GM12878 (cell line): ENCODE measurements around the gene TMEM11. TPM values are rescaled to one million over a fixed set of nuclear protein-coding genes. Genes with fewer than 3 reads are reported as not detected.

ENCODE experiments used
- ATAC-seq: fragments of 200-7000 bp; cut with Tn5 transposase; 3 replicates; pipeline ENCODE4 v1.9.1; 2020; ENCODE audit warnings: mild to moderate bottlenecking, moderate library complexity
- BruUV-seq: library from RNA; stranded (reverse); fragments of 400-500 nt; replicated peaks from 2 replicates; lab custom pipeline; 2021; lab: Mats Ljungman, UMichigan
- CTCF ChIA-PET: fragments of 300-600 bp; sonication (Branson Sonifier 250); formaldehyde crosslinking; extraction: SDS; loops from one replicate; lab custom pipeline; 2021; ENCODE audit warnings: inconsistent platforms; lab: Yijun Ruan, JAX
- POLR2A ChIA-PET: fragments of 350-600 bp; formaldehyde crosslinking; extraction: SDS; loops from one replicate; lab custom pipeline; 2021; ENCODE audit warnings: inconsistent platforms; lab: Charles Lee
- RAD21 ChIA-PET: fragments of 300-600 bp; sonication (Branson Sonifier 250); formaldehyde crosslinking; loops from one replicate; lab custom pipeline; 2023; ENCODE audit warnings: antibody characterized with exemption; ENCODE audit not compliant: unreplicated experiment; lab: Charles Lee
- SMC1A ChIA-PET: fragments of 300-600 bp; sonication (Branson Sonifier 250); formaldehyde crosslinking; loops from one replicate; lab custom pipeline; 2023; ENCODE audit not compliant: unreplicated experiment, uncharacterized antibody; lab: Charles Lee
- DNase-seq: peaks from one replicate; pipeline ENCODE4 v3.0.0-alpha.2; 2011; ENCODE audit warnings: low read depth, low spot score
- FAIRE-seq: peaks from 3 replicates; lab custom pipeline; 2011; peaks lifted over from hg19 to GRCh38; lab: Jason Lieb, UNC
- H2AFZ ChIP-seq: 2 replicates; pipeline ENCODE4 v1.6.0; 2011; ENCODE audit warnings: low read depth, low read length, control low read depth; ENCODE audit not compliant: control insufficient read depth
- H3K27ac ChIP-seq: 2 replicates; pipeline ENCODE4 v1.5.1; 2011; ENCODE audit warnings: control low read depth; ENCODE audit not compliant: control insufficient read depth, insufficient read depth
- H3K27me3 ChIP-seq, 2 experiments: replicated peaks in 1 of 2; 2 replicates each; pipeline versions ENCODE4 v1.6.0 to v1.6.1; 2011; ENCODE audit warnings: low read length in 1 of 2; ENCODE audit not compliant: control insufficient read depth in 2 of 2, insufficient read depth in 2 of 2
- H3K36me3 ChIP-seq, 2 experiments: 2 replicates each; pipeline ENCODE4 v1.5.1; 2011; ENCODE audit warnings: low read length in 1 of 2; ENCODE audit not compliant: control insufficient read depth in 2 of 2, insufficient read depth in 2 of 2
- H3K4me1 ChIP-seq: 2 replicates; pipeline ENCODE4 v1.6.1; 2011; ENCODE audit warnings: mild to moderate bottlenecking, low read length, moderate library complexity, mixed read lengths; ENCODE audit not compliant: control insufficient read depth, insufficient read depth
- H3K4me2 ChIP-seq: 2 replicates; pipeline ENCODE4 v1.6.0; 2011; ENCODE audit warnings: control low read depth; ENCODE audit not compliant: control insufficient read depth, insufficient read depth
- H3K4me3 ChIP-seq: fragments of 200-600 bp; sonication (generic); 2 replicates; pipeline ENCODE4 v1.5.1; 2016
- H3K79me2 ChIP-seq: 2 replicates; pipeline ENCODE4 v1.6.0; 2011; ENCODE audit warnings: low read length; ENCODE audit not compliant: control insufficient read depth, insufficient read depth
- H3K9ac ChIP-seq: 2 replicates; pipeline ENCODE4 v1.8.0; 2011; ENCODE audit warnings: low read length, control low read depth, mixed read lengths; ENCODE audit not compliant: control insufficient read depth, insufficient read depth
- H3K9me3 ChIP-seq: replicated peaks from 3 replicates; pipeline ENCODE4 v1.5.1; 2011; ENCODE audit warnings: mild to moderate bottlenecking, low read length; ENCODE audit not compliant: control insufficient read depth, insufficient read depth
- H4K20me1 ChIP-seq: 2 replicates; pipeline ENCODE4 v1.6.0; 2011; ENCODE audit not compliant: control insufficient read depth, insufficient read depth
- BACH1 ChIP-seq: fragments of 450-650 bp; IDR thresholded peaks from 2 replicates; pipeline ENCODE4 v1.6.1; 2017; ENCODE audit warnings: mild to moderate bottlenecking, borderline replicate concordance
- BMI1 ChIP-seq: fragments of 450-650 bp; IDR thresholded peaks from 2 replicates; pipeline ENCODE4 v1.6.1; 2016; ENCODE audit warnings: mild to moderate bottlenecking, moderate library complexity, borderline replicate concordance
- CHD1 ChIP-seq: IDR thresholded peaks from 2 replicates; pipeline ENCODE4 v1.6.1; 2012; ENCODE audit warnings: low read depth, low read length, improper control_type of control experiment
- EZH2 ChIP-seq: IDR thresholded peaks from 2 replicates; pipeline ENCODE4 v1.6.1; 2012; ENCODE audit warnings: low read depth, mild to moderate bottlenecking, control low read depth, inconsistent platforms, low read length, borderline replicate concordance; ENCODE audit not compliant: control insufficient read depth
- KDM1A ChIP-seq: fragments of 200-600 bp; sonication (generic); IDR thresholded peaks from 2 replicates; pipeline ENCODE4 v1.6.1; 2016; ENCODE audit warnings: borderline replicate concordance
- MEF2B ChIP-seq: fragments of 450-650 bp; IDR thresholded peaks from 2 replicates; pipeline ENCODE4 v1.6.1; 2018; ENCODE audit warnings: mild to moderate bottlenecking, moderate library complexity; ENCODE audit not compliant: partially characterized antibody, poor library complexity, severe bottlenecking
- MTA3 ChIP-seq: IDR thresholded peaks from 2 replicates; pipeline ENCODE4 v1.6.1; 2012; ENCODE audit warnings: low read length, inconsistent platforms, borderline replicate concordance
- PML ChIP-seq: IDR thresholded peaks from 2 replicates; pipeline ENCODE4 v1.6.1; 2012; ENCODE audit warnings: low read length, inconsistent platforms
- POLR2A ChIP-seq: IDR thresholded peaks from 2 replicates; pipeline ENCODE4 v1.6.1; 2011; ENCODE audit warnings: low read depth, mild to moderate bottlenecking, low read length
- RAD21 ChIP-seq: IDR thresholded peaks from 2 replicates; pipeline ENCODE4 v1.6.1; 2011; ENCODE audit warnings: mild to moderate bottlenecking, low read depth, low read length, moderate library complexity; ENCODE audit not compliant: insufficient read depth
- SIN3A ChIP-seq: IDR thresholded peaks from 2 replicates; pipeline ENCODE4 v1.6.1; 2012; ENCODE audit warnings: low read depth, low read length, improper control_type of control experiment
- SP1 ChIP-seq: IDR thresholded peaks from one replicate; pipeline ENCODE4 v1.6.1; 2011; ENCODE audit warnings: low read depth, low read length
- TCF12 ChIP-seq: IDR thresholded peaks from 2 replicates; pipeline ENCODE4 v1.6.1; 2011; ENCODE audit warnings: low read depth, mild to moderate bottlenecking, low read length
- ZNF622 ChIP-seq: fragments of 450-650 bp; IDR thresholded peaks from 2 replicates; pipeline ENCODE4 v1.6.1; 2017; ENCODE audit warnings: mild to moderate bottlenecking, inconsistent platforms
- WGBS: methylation state at CpG from one replicate; pipeline ENCODE4 v1.1.6; 2016; ENCODE audit warnings: low lambda C conversion rate; ENCODE audit not compliant: insufficient replicate concordance, insufficient coverage; ENCODE audit errors: missing lambda C conversion rate; 5-methylcytosine and 5-hydroxymethylcytosine counted together
- in situ Hi-C: fragments of 300-500 bp; cut with MboI; formaldehyde crosslinking; loops from 9 replicates; pipeline ENCODE4 v1.14.3; 2018; ENCODE audit warnings: mixed read lengths
- intact Hi-C: fragments of 100-400 bp; cut with micrococcal nuclease; formaldehyde crosslinking; loops from one replicate; pipeline ENCODE4 v1.14.2; 2022; ENCODE audit not compliant: unreplicated experiment
- polyA plus RNA-seq, 11 experiments: library from polyadenylated mRNA; depleted of rRNA in 4 of 11; unstranded in 6 of 11; stranded (reverse) in 5 of 11; fragments of >200 nt; fragmentation: Nextera tagmentation in 4 of 11; fragmentation: Illumina TruSeq in 1 of 11; extraction: Ambion mirVana in 4 of 11; extraction: Trizol in 1 of 11; gene quantifications; 1 replicate in 1 of 11; 2 replicates in 10 of 11; pipeline versions ENCODE4 v1.2.1 to v1.2.3, GENCODE V29; 2011 to 2016; ENCODE audit warnings: inconsistent platforms in 2 of 11, missing spikeins in 2 of 11, low read depth in 1 of 11
- total RNA-seq, 4 experiments: library from RNA; depleted of rRNA in 3 of 4; stranded (reverse); fragments of >200 nt in 3 of 4; fragmentation: Illumina TruSeq in 1 of 4; extraction: Trizol in 1 of 4; gene quantifications; 2 replicates each; pipeline versions ENCODE4 v1.2.1 to v1.2.3, GENCODE V29; 2013 to 2021
- TF ChIP-seq, protein P1 (sequence below): IDR thresholded peaks from 2 replicates; pipeline ENCODE4 v1.6.1; 2011; ENCODE audit warnings: borderline replicate concordance, low read depth, mild to moderate bottlenecking, moderate library complexity, mixed read lengths, low read length; ENCODE audit not compliant: insufficient read depth; ENCODE audit errors: extremely low read length
- TF ChIP-seq, protein P2 (sequence below): fragments of 450-650 bp; IDR thresholded peaks from 2 replicates; pipeline ENCODE4 v1.6.1; 2018; ENCODE audit warnings: mild to moderate bottlenecking, low read depth, moderate library complexity; ENCODE audit not compliant: partially characterized antibody
- TF ChIP-seq, protein P3 (sequence below): fragments of 450-650 bp; formaldehyde crosslinking; IDR thresholded peaks from 2 replicates; pipeline ENCODE4 v1.5.0; 2022; ENCODE audit warnings: mild to moderate bottlenecking, missing genetic modification characterization
- TF ChIP-seq, protein P4 (sequence below): IDR thresholded peaks from 2 replicates; pipeline ENCODE4 v1.6.1; 2011; ENCODE audit warnings: low read depth, mild to moderate bottlenecking, low read length, moderate library complexity, borderline replicate concordance; ENCODE audit errors: extremely low read depth

The TMEM11 gene
- total and polyA plus RNA-seq, 10 of the 15 experiments (the other 5 are each of a cell fraction or from before 2014, with no cell fraction given) = 14.4 to 63.4 (median 27.2) TPM

DNA sequence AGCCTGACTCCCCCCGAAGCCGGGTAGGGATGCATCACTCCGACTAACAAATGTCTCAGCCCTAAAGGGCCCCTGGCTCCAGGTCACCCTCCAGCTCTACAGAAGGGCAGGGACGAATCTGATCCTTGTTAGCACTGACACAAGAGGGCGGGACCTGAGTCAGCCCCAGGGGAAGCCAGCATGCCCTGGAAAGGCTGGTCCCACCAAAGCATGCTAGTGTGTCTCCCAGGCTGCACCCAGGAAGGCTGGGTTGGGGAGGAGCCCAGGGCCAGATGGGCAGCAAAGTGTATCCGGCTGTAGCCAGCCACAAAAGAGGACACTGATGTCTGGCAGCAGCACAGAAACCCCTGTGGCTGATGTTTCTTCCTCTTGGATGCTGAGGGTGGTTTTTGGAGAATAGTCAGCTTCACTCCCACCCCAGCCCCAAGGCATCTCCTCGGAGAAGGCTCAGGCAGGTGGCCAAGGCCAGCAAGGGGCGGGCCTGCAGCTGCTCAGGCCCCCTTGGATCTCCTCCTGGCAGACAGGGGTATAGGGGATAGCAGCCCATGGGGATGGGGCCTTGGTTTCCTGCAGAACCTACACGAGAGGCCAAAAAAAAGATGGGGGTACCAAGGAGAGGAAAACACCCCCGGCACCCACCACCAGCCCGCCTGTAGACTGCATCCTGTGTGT, 28.2 kb upstream of the TMEM11 start:
- no peak overlapping the region for H2AFZ ChIP-seq
- intact Hi-C loops = no loop called here
- TF ChIP-seq KDM1A = no peak
- TF ChIP-seq, protein P1, sequence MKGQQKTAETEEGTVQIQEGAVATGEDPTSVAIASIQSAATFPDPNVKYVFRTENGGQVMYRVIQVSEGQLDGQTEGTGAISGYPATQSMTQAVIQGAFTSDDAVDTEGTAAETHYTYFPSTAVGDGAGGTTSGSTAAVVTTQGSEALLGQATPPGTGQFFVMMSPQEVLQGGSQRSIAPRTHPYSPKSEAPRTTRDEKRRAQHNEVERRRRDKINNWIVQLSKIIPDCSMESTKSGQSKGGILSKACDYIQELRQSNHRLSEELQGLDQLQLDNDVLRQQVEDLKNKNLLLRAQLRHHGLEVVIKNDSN = no peak
- no peak for TF ChIP-seq RAD21
- no peak for TF ChIP-seq TCF12
- TF ChIP-seq BMI1 = no peak
- TF ChIP-seq PML = no peak
- TF ChIP-seq CHD1 = no peak
- no peak for TF ChIP-seq SP1
- TF ChIP-seq POLR2A = no peak
- no peak for TF ChIP-seq SIN3A
- TF ChIP-seq, protein P2, sequence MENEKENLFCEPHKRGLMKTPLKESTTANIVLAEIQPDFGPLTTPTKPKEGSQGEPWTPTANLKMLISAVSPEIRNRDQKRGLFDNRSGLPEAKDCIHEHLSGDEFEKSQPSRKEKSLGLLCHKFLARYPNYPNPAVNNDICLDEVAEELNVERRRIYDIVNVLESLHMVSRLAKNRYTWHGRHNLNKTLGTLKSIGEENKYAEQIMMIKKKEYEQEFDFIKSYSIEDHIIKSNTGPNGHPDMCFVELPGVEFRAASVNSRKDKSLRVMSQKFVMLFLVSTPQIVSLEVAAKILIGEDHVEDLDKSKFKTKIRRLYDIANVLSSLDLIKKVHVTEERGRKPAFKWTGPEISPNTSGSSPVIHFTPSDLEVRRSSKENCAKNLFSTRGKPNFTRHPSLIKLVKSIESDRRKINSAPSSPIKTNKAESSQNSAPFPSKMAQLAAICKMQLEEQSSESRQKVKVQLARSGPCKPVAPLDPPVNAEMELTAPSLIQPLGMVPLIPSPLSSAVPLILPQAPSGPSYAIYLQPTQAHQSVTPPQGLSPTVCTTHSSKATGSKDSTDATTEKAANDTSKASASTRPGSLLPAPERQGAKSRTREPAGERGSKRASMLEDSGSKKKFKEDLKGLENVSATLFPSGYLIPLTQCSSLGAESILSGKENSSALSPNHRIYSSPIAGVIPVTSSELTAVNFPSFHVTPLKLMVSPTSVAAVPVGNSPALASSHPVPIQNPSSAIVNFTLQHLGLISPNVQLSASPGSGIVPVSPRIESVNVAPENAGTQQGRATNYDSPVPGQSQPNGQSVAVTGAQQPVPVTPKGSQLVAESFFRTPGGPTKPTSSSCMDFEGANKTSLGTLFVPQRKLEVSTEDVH = no peak
- no peak for TF ChIP-seq MEF2B
- TF ChIP-seq, protein P3, sequence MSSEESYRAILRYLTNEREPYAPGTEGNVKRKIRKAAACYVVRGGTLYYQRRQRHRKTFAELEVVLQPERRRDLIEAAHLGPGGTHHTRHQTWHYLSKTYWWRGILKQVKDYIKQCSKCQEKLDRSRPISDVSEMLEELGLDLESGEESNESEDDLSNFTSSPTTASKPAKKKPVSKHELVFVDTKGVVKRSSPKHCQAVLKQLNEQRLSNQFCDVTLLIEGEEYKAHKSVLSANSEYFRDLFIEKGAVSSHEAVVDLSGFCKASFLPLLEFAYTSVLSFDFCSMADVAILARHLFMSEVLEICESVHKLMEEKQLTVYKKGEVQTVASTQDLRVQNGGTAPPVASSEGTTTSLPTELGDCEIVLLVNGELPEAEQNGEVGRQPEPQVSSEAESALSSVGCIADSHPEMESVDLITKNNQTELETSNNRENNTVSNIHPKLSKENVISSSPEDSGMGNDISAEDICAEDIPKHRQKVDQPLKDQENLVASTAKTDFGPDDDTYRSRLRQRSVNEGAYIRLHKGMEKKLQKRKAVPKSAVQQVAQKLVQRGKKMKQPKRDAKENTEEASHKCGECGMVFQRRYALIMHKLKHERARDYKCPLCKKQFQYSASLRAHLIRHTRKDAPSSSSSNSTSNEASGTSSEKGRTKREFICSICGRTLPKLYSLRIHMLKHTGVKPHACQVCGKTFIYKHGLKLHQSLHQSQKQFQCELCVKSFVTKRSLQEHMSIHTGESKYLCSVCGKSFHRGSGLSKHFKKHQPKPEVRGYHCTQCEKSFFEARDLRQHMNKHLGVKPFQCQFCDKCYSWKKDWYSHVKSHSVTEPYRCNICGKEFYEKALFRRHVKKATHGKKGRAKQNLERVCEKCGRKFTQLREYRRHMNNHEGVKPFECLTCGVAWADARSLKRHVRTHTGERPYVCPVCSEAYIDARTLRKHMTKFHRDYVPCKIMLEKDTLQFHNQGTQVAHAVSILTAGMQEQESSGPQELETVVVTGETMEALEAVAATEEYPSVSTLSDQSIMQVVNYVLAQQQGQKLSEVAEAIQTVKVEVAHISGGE (CRISPR knock-in tag) = no peak
- TF ChIP-seq BACH1 = no peak
- TF ChIP-seq, protein P4, sequence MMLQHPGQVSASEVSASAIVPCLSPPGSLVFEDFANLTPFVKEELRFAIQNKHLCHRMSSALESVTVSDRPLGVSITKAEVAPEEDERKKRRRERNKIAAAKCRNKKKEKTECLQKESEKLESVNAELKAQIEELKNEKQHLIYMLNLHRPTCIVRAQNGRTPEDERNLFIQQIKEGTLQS = no peak
- TF ChIP-seq ZNF622 = no peak
- TF ChIP-seq MTA3 = no peak
- no peak for TF ChIP-seq EZH2
- SMC1A ChIA-PET = no interaction called here
- H4K20me1 ChIP-seq = no peaks in the 10 kb centered on the region
- H3K9me3 ChIP-seq = no peaks in the 10 kb centered on the region
- H3K79me2 ChIP-seq = no peaks in the 10 kb centered on the region
- RAD21 ChIA-PET = no interaction called here
- POLR2A ChIA-PET = no interaction called here
- in situ Hi-C loops = no loop called here
- H3K9ac ChIP-seq = no peak overlapping the region
- ATAC-seq (no peak), FAIRE-seq (no peak), DNase-seq (no peak)
- no peak overlapping the region for H3K27ac ChIP-seq
- H3K4me3 ChIP-seq = no peak overlapping the region
- no peaks in the 10 kb centered on the region for H3K4me1 ChIP-seq
- BruUV-seq = no TSS peak
- H3K4me2 ChIP-seq = no peak overlapping the region
- H3K27me3 ChIP-seq = no peaks in the 10 kb centered on the region
- CTCF ChIA-PET = no interaction called here
- H3K36me3 ChIP-seq = no peaks in the 10 kb centered on the region
- WGBS = 25% methylated on average over 11 of the region's 11 CpGs
